GM21619 (cell line): ENCODE measurements around the gene VPS33A.

Source experiments
- ATAC-seq: cut with Tn5 transposase; IDR thresholded peaks from one replicate; pipeline ENCODE4 v1.9.1; 2021; ENCODE audit not compliant: unreplicated experiment

The VPS33A gene

GRCh38 chr12:122183588-122183940 lies 82.7 kb downstream of the VPS33A start:
- no peak for ATAC-seq

- ATAC-seq = no peak
Measured at GRCh38 chr12:122182887-122183587, 83.3 kb downstream of the VPS33A start, which contains the start of gene LRRC43. TSS of gene LRRC43 (plus strand) at chr12:122183123. CDS start at chr12:122183145, 22 bp downstream.
